A673 (cell line): ENCODE measurements around the gene SSH2.

Experiments used
- CTCF ChIP-seq: fragments of 300-800, 200-600 bp; sonication (generic); conservative IDR thresholded peaks from 2 replicates; pipeline ENCODE4 v1.5.1; 2017; ENCODE audit warnings: low read depth, mild to moderate bottlenecking, antibody characterized with exemption, low read length, moderate library complexity, mixed read lengths
- EZH2 ChIP-seq: fragments of 200-600 bp; sonication (generic); IDR thresholded peaks from 2 replicates; pipeline ENCODE4 v1.6.1; 2017; ENCODE audit warnings: borderline replicate concordance, low read depth, mild to moderate bottlenecking, mixed read lengths, antibody characterized with exemption, low read length; ENCODE audit not compliant: poor library complexity, severe bottlenecking

GRCh38 chr17:29936724-29937123, 6.7 kb upstream of the SSH2 start:
- TF ChIP-seq CTCF (no peak), EZH2 (no peak)
